Measurements from ENCODE around the gene PAN2. TPM values are rescaled to one million over a fixed set of nuclear protein-coding genes. Genes with fewer than 3 reads are reported as not detected.

PAN2 gene
- 25.0 and 27.8 TPM in 2 replicates for total RNA-seq

GRCh38 chr12:56333679-56334489, at the start of gene PAN2:
PAN2 (minus strand) TSS chr12:56334000; CDS start chr12:56333094, 906 bp downstream.

GRCh38 chr12:56362130-56363059, 28.6 kb upstream of the PAN2 start, which contains the start of gene APOF:
APOF (minus strand) TSS chr12:56362857; CDS start chr12:56362745, 112 bp downstream.

GRCh38 chr12:56359851-56360767, 26.3 kb upstream of the PAN2 start, which contains the start of gene STAT2:
STAT2 (minus strand) TSS chr12:56360107; CDS start chr12:56356571, 3,536 bp downstream.

DNA sequence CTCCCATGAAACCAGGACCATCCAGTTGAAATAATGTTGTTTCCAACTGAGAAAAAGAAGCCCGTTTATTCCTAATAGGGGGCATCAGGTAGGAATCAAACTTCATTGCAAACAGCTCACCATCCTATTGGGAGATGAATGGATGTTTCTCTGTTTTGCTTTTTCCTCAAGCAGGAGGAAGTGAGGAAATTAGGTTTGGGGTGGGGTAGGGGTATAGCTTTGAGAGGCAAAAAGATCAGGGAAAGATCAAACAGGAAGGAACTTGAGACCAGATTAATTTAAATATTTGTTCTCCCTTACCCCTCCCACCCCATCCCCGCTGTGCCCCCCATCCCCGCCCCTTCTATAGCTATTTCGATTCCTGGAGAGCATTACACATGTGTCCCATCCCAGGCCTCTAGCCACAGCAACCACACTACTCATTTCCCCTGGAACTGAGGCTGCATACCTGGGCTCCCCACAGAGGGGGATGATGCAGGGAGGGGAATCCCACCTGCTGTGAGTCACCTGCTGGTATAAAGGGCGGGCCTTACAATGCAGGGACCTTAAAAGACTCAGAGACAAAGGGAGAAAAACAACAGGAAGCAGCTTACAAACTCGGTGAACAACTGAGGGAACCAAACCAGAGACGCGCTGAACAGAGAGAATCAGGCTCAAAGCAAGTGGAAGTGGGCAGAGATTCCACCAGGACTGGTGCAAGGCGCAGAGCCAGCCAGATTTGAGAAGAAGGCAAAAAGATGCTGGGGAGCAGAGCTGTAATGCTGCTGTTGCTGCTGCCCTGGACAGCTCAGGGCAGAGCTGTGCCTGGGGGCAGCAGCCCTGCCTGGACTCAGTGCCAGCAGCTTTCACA, 4.7 kb upstream of the PAN2 start, which contains the start of gene IL23A:
Gene IL23A, plus strand, starts transcription at position 577 of the 850 bp plus-strand sequence. Its CDS starts 161 bp downstream, at position 738.

GRCh38 chr12:56315622-56316473, 18.0 kb downstream of the PAN2 start, which contains the start of gene CNPY2:
CNPY2 (minus strand) TSS chr12:56315988; CDS start chr12:56315217, 771 bp downstream.

DNA sequence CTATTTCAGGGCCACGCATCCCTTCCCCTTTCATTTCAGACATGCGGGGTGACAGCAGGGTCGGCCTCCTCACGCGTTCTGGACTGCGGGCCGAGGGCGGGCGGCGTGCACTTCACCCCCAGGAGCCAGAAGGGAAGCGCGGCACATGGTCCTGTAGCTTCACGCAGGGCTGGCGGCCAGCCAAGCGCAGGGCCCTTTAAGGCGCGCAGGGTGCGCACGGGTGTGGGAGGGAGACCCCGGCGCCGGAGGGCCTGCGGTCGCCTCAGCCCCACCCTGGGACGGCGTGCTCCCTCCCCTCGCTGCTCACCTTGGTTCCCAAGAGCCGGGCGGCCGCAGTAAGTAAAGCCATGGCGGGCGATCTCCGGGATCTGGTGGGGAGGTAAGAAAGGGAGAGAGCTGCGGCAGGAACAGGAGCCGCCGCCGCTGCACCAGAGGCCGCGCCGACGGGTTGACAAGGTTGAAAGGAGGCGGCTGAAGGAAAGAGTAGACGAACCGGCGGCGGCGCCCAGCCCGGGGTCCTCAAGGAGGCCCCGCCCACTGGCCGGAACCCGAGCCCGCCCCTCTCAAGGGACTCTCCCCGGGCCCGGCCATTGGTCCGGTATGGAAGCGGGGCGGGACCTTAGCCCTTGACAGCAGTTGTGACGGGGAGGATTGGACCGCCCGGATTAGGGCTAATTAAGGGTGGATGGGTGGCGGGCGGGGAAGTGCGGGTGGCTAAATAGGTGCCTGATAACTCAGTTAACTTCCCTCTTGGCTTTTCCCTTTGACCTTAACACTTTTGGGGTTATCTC, 33.8 kb downstream of the PAN2 start, which contains the start of gene CS:
Gene CS, minus strand, starts transcription at position 478 of the 791 bp plus-strand sequence. Its CDS starts 129 bp downstream, at position 349.

DNA sequence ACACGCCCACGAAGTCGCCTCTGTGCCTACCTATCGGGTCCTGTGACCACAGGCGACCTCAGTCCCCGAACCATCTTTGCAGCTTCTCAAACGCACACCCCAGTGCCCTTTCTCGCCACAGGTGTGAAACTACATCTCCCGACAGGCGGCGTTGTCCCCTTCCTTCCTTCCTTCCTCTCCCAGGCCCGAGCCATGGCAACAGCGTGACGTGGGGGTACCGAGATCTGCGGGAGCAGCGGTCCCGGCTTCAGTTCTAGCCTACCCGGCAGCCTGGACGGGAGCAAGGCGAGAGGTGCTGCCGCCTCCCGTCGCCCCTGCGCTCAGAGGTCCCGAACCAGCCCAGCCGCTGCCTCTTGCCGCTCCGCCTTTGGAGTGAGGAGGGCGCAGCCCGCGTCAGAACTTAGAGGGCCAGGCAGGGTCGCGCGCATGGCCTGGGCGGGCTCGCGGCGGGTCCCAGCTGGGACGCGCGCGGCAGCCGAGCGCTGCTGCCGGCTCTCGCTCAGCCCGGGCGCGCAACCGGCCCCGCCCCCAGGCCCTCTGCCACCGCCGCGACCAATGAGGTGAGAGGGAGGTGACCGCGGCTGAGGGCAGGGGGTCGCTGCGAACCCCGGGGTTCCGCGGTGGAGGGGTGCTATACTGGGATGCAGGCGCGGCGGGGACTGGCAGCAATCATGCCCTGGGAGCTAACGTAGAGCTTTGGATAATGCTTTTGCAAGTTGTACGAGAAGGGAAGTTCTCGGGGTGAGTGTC, 66.9 kb downstream of the PAN2 start, which contains the start of gene COQ10A:
Gene COQ10A, plus strand, starts transcription at position 250 of the 750 bp plus-strand sequence. Its CDS starts 177 bp downstream, at position 427.

Small RNA genes within 50 kb of the gene (small RNA-seq; reads per million reads assigned to genes)
- not detected for gene RNU7-40P

Other genes starting within 250 kb of the PAN2 start
- 213 and 255 TPM in 2 replicates for gene PA2G4, start 229.4 kb downstream of the PAN2 start, total RNA-seq
- 1,499 and 3,572 TPM in 2 replicates for gene RPL41, start 217.4 kb downstream of the PAN2 start, total RNA-seq
- gene ZC3H10, start 215.7 kb downstream of the PAN2 start, total RNA-seq = 6.6 and 8.2 TPM in 2 replicates
- 159 and 170 TPM in 2 replicates for gene ESYT1, start 205.7 kb downstream of the PAN2 start, total RNA-seq
- 38.5 and 41.5 TPM in 2 replicates for gene MYL6B, start 181.4 kb downstream of the PAN2 start, total RNA-seq
- gene MYL6, start 175.6 kb downstream of the PAN2 start, total RNA-seq = 682 and 1,116 TPM in 2 replicates
- gene SMARCC2, start 144.5 kb downstream of the PAN2 start, total RNA-seq = 44.1 and 53.2 TPM in 2 replicates
- 66.3 and 93.3 TPM in 2 replicates for gene RNF41, start 112.1 kb downstream of the PAN2 start, total RNA-seq
- gene NABP2, start 109.7 kb downstream of the PAN2 start, total RNA-seq = 25.0 and 31.3 TPM in 2 replicates
- gene SLC39A5, start 103.9 kb downstream of the PAN2 start, total RNA-seq = 0.20 TPM in 1 of 2 replicates, not detected in the other
- gene ANKRD52, start 75.6 kb downstream of the PAN2 start, total RNA-seq = 12.9 and 15.1 TPM in 2 replicates
- gene COQ10A, start 67.1 kb downstream of the PAN2 start, total RNA-seq = 4.9 and 5.9 TPM in 2 replicates
- gene CS, start 33.7 kb downstream of the PAN2 start, total RNA-seq = 184 and 217 TPM in 2 replicates
- gene CNPY2, start 18.0 kb downstream of the PAN2 start, total RNA-seq = 58.8 and 92.6 TPM in 2 replicates
- gene IL23A, start 4.9 kb upstream of the PAN2 start, total RNA-seq = 0.20 TPM in 1 of 2 replicates, not detected in the other
- 139 and 173 TPM in 2 replicates for gene STAT2, start 26.1 kb upstream of the PAN2 start, total RNA-seq
- not detected in 2 replicates for gene APOF, start 28.9 kb upstream of the PAN2 start, total RNA-seq
- 7.3 and 10.4 TPM in 2 replicates for gene TIMELESS, start 115.4 kb upstream of the PAN2 start, total RNA-seq
- not detected in 2 replicates for gene MIP, start 120.7 kb upstream of the PAN2 start, total RNA-seq
- 2.2 and 3.1 TPM in 2 replicates for gene SPRYD4, start 134.6 kb upstream of the PAN2 start, total RNA-seq
- under 0.01 TPM in 1 of 2 replicates, not detected in the other for gene GLS2, start 154.2 kb upstream of the PAN2 start, total RNA-seq
- 8.5 and 12.9 TPM in 2 replicates for gene RBMS2, start 187.8 kb upstream of the PAN2 start, total RNA-seq